ENCODE results near the gene NMU.

GRCh38 chr4:55618546-55619143, 17.5 kb downstream of the NMU start:
- TF ChIP-seq CTCF (IDR thresholded peaks at IDR 0.05; ENCODE audit: low read depth, low read length, poor library complexity, severe bottlenecking) (no peak), EZH2phosphoT487 (IDR thresholded peaks at IDR 0.05; ENCODE audit: borderline replicate concordance, low read length) (no peak)

All from DOHH2 (cell line).